DMS114 treated with DMSO at 0.1 percent for 48 hours (cell line): ENCODE data around the gene ELF1.
"Not testable (repeated sequence)": the region's sequence is repeated elsewhere in the genome, so short reads cannot be mapped to it uniquely, and the experiment has no call there.

ENCODE experiments used
- DNase-seq: peaks from one replicate; lab custom pipeline; 2025; ENCODE audit not compliant: unreplicated experiment; lab: John Stamatoyannopoulos, UW

The ELF1 gene

DNA sequence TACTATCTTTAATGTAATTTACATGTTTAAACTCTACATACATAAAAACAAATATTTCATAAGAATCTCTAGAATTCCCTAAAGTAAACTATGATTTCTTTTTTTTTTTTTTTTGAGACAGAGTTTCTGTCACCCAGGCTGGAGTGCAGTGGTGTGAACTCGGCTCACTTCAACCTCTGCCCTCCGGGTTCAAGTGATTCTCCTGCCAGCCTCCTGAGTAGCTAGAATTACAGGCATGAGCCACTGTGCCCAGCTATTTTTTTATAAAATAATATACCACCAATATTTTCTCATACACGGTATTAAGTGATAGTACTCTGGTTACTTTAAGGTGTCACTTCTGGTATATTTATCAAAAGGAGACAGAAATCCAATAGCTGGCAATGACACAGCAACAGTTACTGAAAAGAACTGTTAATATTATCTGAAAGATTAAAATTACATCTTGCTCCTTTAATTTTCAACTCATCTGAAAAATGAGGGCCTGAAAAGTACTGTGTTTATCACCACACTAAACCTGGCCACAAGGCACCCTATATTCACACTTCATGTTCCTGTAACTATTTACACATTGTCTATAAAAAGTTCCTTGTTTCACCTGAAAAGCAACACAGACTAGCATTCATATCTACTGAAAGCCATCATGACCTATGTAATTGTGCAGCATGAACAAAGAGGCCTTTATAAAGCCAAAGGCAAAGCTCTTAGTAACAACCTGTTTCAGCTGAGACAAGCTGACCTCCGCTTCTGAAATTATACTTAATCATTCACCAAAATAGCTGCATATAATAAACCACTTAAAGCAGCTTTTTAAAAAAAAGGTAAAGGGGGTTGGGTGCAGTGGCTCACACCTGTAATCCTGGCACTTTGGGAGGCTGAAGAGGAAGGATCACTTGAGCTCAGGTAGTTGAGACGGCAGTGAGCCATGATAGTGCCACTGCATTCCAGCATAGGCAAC is 123.6 kb downstream of the ELF1 start:
- DNase-seq = no peak

- DNase-seq = not testable (repeated sequence)
These were observed 125.5 kb downstream of the ELF1 start for GRCh38 chr13:40893573-40893972.

- no peak for DNase-seq
These were observed 133.1 kb downstream of the ELF1 start for GRCh38 chr13:40886017-40886416.

DNA sequence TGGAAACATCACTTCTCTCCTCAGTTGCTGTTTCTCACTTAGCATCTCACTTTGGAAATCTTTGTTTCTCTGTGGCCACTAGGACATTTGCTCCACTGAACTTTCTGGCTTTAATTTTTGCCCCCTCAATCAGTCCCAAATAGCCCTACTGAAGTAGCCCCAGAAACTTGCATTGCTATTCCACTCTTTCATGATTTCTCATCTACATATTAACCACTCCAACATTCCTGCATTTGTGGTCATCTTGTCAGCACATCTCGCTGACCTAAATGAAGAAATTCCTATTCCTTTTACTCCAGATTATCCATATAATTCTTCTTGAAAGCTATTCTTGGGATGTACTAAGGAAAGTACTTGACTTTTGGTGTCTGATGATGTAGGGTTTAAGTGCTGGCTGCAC is 134.9 kb downstream of the ELF1 start:
- not testable (repeated sequence) for DNase-seq
